IPS-15b (cell line): Measurements from ENCODE around the gene FBXO27.

Experiments
- H3K27me3 ChIP-seq: one replicate; pipeline ENCODE4 v1.6.1; 2013; ENCODE audit warnings: low read length; ENCODE audit not compliant: control insufficient read depth, insufficient read depth
- H3K36me3 ChIP-seq: one replicate; pipeline ENCODE4 v1.6.1; 2013; ENCODE audit warnings: low read length; ENCODE audit not compliant: control insufficient read depth, insufficient read depth
- H3K4me1 ChIP-seq: one replicate; pipeline ENCODE4 v1.6.1; 2013; ENCODE audit warnings: mild to moderate bottlenecking, low read length; ENCODE audit not compliant: control insufficient read depth, insufficient read depth
- H3K4me3 ChIP-seq: one replicate; pipeline ENCODE4 v1.5.1; 2013; ENCODE audit warnings: low read depth, low read length
- H3K9ac ChIP-seq: one replicate; pipeline ENCODE4 v1.6.1; 2013; ENCODE audit warnings: low read depth, mild to moderate bottlenecking, low read length
- H3K9me3 ChIP-seq: one replicate; pipeline ENCODE4 v1.6.1; 2013; ENCODE audit warnings: mild to moderate bottlenecking, low read length; ENCODE audit not compliant: control insufficient read depth, insufficient read depth

The FBXO27 gene

DNA sequence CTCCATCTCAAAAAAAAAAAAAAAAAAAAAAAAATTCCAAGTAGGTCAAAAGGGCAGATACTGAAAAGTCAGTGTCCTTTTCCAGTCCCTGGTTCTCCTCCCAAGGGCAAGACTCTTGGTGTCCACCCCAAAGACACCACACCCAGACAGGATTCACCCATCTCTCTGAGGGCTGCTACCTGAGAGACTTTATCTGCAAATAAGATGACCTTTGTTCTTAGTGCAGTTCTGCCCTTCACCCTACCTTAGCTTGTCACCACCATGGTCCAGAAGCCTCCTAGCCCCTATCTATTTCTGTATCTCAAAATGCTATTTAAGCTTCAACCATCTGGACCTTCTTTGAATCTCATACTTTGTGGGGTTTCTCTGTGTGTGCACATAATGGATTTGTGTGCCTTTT is 4.2 kb upstream of the FBXO27 start:
- Histone ChIP-seq H3K27me3 (no peaks in the 10 kb centered on the region), H3K36me3 (no peaks in the 10 kb centered on the region), H3K4me1 (no peaks in the 10 kb centered on the region), H3K4me3 (no peak overlapping the region), H3K9me3 (no peaks in the 10 kb centered on the region), H3K9ac (no peak overlapping the region)

DNA sequence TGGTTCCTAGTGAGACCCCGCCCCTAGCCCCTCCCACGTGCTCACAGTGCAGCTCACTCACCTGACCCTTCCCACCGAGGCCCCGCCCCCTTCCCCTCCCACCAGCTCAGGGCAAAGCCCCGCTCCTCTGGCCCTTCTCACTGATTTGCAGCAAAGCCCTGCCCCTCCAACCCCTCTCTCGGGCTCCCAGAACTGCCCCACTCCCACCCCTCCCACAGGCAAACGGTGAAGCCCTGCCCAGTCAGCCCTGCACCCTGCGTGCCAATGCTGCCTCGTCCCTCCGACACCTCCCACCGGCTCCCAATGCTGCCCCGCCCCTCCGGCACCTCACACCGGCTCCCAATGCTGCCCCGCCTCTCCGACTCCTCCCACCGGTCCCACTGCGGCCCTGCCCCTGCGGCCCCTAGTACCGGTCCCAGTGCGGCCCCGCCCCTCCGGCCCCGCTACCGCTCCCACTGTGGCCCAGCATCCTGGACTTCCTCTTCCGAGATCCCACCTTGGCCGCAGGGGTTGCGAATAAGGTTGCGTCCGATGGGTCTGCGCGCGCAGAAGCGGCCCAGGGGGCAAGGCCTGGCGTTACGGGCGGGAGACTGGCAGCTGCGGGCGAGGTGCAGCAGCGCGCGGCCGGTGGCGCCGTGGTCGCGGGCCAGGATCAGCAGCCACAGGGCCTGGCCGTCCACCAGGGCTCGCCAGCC is 834 bp downstream of the FBXO27 start:
- Histone ChIP-seq H3K27me3 (no peaks in the 10 kb centered on the region), H3K9me3 (no peaks in the 10 kb centered on the region), H3K4me3 (peak overlapping the region; percentile 70), H3K4me1 (peaks cover 3% of the 10 kb centered on the region), H3K36me3 (peaks cover 7% of the 10 kb centered on the region), H3K9ac (no peak overlapping the region)

DNA sequence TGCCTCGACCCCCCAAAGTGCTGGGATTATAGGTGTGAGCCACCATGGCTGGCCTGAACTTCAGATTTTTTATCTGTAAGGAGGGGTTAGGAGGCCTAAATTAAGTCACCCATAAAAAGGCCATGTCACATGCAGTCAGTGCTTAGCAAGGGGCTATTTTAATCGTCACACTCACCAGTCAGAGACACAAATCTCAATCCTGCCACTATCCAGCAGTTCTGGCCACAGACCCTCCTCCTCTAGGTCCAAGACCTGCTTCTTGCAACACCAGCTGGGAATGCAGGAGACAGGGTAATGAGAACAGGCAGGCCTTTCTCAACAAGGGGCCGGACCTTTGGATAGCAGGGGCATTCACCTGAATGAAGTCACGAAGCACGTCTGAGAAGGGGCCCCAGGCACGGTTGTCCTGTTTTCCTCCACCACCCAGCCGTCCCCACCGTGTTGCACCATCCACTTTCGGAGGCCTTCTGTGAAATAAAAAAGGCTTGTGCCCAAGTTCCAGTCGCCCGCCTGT is 1.4 kb downstream of the FBXO27 start:
- H3K9ac ChIP-seq: peak overlapping the region; percentile 19

DNA sequence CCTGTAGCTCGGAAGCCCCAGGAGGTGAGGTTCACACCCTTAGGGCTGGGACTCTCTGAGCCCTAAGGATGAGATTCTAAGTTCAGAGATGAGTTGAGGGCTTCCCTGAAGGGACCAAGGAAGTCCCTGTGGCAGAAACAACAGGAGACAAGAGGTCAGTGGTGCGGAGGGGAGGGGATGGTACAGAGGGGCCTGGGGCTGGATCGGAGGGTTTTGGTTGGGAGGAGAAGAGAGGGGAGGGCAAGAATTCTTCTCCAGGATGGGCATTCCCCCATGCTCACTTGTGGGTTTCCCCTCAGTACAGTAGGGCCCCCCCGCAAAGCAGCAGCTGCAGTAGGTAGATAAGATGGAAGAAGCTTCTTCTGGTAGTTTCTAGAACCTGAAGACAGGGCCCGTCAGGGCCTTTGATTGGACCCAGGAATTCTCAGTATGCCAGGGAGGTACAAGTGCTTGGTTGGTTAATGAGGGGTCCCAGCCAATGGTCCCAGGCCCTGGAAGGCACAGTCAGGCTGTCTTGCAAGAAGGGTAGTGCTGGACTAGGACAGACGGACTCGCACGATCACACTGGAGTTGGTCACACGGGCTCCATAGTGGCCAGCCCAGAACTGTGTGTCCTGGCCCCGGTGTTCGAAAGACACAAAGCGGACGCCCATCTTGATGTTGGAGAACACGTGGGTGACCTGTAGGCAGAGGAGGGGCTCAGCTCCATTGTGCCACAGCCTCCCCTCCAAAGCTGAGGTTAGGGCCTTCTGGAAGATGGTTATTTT is 7.3 kb downstream of the FBXO27 start:
- Histone ChIP-seq H3K4me1 (no peaks in the 10 kb centered on the region), H3K4me3 (no peak overlapping the region), H3K27me3 (no peaks in the 10 kb centered on the region), H3K36me3 (peaks cover 13% of the 10 kb centered on the region), H3K9ac (no peak overlapping the region), H3K9me3 (no peaks in the 10 kb centered on the region)

More for the DNA sequence above, 1.4 kb downstream of the FBXO27 start:
- H3K4me1 ChIP-seq: peaks cover 3% of the 10 kb centered on the region
- peaks cover 10% of the 10 kb centered on the region for H3K36me3 ChIP-seq
- H3K4me3 ChIP-seq: peak overlapping the region; percentile 70
- H3K9me3 ChIP-seq: no peaks in the 10 kb centered on the region
- no peaks in the 10 kb centered on the region for H3K27me3 ChIP-seq

DNA sequence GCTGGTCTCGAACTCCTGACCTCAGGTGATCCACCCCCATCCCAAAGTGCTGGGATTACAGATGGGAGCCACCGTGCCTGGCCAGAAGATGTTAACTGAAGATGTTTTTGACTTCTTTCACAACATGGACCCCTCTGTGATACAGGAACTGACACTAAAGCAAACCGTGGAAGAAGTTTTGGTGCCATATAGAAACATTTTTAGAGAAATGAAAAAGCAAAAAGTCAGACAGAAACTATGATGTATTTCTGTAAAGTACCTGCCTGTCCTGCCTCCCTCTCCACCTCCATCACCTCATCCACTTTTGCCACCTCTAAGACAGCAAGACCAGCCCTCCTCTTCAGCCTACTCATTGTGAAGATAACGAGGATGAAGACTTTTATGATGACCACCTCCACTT is 11.3 kb downstream of the FBXO27 start:
- Histone ChIP-seq H3K9me3 (no peaks in the 10 kb centered on the region), H3K4me3 (no peak overlapping the region), H3K4me1 (no peaks in the 10 kb centered on the region), H3K36me3 (peaks cover 4% of the 10 kb centered on the region), H3K27me3 (no peaks in the 10 kb centered on the region), H3K9ac (no peak overlapping the region)

DNA sequence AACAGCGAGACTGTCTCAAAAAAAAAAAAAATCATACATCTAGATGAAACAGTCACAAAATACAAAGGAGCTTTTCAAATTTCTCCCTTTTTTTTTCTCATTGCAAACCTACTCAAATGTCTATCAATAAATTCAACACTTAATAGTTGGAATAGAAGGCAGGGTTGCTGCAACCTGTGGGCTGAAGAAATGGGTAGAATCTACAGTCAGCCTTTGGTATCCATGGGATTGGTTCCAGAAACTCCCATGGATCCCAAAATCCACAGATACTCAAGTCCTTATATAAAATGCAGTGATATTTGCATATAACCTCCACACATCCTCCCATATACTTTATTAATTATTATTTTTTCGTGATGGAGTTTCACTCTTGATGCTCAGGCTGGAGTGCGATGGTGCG is 14.7 kb downstream of the FBXO27 start:
- H3K27me3 ChIP-seq: no peaks in the 10 kb centered on the region
- no peak overlapping the region for H3K4me3 ChIP-seq
- H3K9me3 ChIP-seq: no peaks in the 10 kb centered on the region
- no peaks in the 10 kb centered on the region for H3K36me3 ChIP-seq
- no peaks in the 10 kb centered on the region for H3K4me1 ChIP-seq
- no peak overlapping the region for H3K9ac ChIP-seq

DNA sequence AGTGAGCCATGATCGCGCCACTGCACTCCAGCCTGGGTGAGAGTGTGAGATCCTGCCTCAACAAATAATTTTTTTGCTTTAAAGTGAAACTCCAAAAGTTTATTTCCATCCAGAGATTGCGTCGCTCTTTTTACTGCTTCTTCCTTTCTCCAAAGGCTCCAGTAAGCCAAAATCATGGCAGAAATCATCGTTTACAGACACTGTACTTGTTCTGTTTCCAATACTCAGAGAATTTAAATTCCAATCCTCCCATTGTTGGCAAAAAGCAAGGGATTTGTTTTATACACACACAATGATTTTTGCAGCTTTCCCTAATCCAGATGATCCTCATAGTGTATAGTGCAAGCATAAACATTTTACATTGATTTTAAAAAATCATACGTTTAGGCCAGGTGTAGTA is 15.3 kb downstream of the FBXO27 start:
- Histone ChIP-seq H3K9ac (no peak overlapping the region), H3K27me3 (no peaks in the 10 kb centered on the region), H3K36me3 (no peaks in the 10 kb centered on the region), H3K4me3 (no peak overlapping the region), H3K4me1 (no peaks in the 10 kb centered on the region), H3K9me3 (no peaks in the 10 kb centered on the region)

DNA sequence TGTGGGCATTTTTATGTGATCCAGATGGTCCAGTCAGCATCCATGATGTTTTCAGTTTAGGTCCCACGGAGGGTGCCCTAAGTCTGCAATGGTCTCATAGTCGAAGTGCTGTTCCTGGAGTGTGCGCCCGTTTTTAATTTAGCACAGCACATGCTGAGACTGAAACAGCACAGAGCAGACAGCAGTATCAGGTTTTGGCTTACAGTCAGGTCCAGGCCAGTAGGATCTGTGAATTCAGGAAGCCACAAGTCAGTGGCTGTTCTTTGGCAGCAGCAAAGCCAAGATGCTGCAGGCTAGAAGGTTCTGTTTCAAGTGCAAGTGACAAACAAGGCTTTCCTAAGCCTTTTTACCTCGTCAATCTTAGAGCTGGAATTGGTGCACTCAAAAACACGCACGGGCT is 18.3 kb downstream of the FBXO27 start:
- no peak overlapping the region for H3K4me3 ChIP-seq
- H3K4me1 ChIP-seq: no peaks in the 10 kb centered on the region
- no peaks in the 10 kb centered on the region for H3K9me3 ChIP-seq
- H3K9ac ChIP-seq: no peak overlapping the region
- no peaks in the 10 kb centered on the region for H3K27me3 ChIP-seq
- no peaks in the 10 kb centered on the region for H3K36me3 ChIP-seq

DNA sequence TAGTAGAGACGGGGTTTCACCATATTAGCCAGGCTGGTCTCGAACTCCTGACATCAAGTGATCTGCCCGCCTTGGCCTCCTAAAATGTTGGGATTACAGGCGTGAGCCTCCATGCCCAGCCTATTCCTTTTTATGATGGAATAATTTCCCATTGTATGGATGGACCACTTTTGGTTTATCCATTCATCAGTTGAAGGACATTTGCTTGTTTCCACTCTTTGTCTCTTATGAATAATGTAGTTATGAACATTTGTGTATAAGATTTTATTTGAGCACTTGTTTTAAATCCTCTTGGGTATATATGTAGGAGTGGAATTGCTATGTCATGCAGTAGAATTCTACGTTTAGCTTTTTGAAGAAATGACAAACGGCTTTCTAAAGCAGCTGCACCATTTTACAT is 23.3 kb downstream of the FBXO27 start:
- Histone ChIP-seq H3K4me1 (no peaks in the 10 kb centered on the region), H3K9ac (no peak overlapping the region), H3K27me3 (no peaks in the 10 kb centered on the region), H3K36me3 (no peaks in the 10 kb centered on the region), H3K9me3 (no peaks in the 10 kb centered on the region), H3K4me3 (no peak overlapping the region)

DNA sequence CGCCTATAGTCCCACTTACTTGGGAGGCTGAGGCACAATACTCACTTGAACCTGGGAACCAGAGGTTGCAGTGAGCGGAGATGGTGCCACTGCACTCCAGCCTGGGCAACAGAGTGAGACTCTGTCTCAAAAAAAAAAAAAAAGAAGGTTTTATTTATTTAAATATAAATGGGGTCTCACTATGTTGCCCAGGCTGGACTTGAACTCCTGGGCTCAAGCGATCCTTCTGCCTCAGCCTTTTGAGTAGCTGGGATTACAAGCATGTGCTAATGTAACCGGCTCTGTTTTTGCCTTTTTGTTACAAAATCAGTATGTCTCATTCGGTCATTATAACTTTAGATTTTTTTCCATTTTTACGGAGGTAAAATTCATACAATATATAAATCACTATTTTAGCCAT is 24.2 kb downstream of the FBXO27 start:
- no peak overlapping the region for H3K4me3 ChIP-seq
- no peak overlapping the region for H3K9ac ChIP-seq
- no peaks in the 10 kb centered on the region for H3K4me1 ChIP-seq
- H3K9me3 ChIP-seq: no peaks in the 10 kb centered on the region
- no peaks in the 10 kb centered on the region for H3K27me3 ChIP-seq
- no peaks in the 10 kb centered on the region for H3K36me3 ChIP-seq

DNA sequence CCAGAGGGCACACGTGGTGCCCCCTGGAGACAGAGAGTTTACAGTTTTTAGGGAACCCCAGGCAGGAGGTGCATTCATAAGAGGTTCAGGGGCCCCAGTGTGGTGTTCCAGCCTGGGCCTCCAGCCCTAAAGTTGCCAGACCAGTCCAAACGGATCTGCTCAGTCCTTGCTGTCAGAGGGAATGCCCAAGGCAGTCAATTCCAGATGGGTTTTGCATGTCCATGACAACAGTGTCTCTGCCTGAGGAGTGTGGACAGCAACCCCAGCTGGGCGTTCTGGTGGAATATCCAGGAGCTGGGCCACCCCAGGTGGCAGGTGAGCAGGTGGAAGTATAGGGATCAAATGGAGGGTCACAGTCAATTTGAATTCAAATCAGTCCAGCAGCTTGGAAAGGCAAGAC is 25.3 kb downstream of the FBXO27 start:
- no peaks in the 10 kb centered on the region for H3K27me3 ChIP-seq
- H3K9ac ChIP-seq: no peak overlapping the region
- H3K36me3 ChIP-seq: no peaks in the 10 kb centered on the region
- H3K4me3 ChIP-seq: no peak overlapping the region
- no peaks in the 10 kb centered on the region for H3K4me1 ChIP-seq
- no peaks in the 10 kb centered on the region for H3K9me3 ChIP-seq

DNA sequence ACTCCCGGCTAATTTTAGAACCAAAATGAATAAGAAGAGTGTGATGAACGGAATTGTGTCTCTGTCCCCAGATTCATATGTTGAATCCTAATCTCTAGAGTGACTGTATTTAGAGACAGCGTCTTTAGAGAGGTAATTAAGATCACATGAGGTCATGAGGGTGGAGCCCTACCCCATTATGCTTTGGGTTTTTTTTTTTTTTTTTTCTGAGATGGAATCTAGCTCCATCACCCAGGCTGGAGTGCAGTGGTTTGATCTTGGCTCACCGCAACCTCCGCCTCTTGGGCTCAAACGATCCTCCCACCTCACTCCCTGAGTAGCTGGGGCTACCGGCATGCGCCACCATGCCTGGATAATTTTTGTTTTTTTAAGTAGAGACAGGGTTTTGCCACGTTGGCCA is 27.9 kb downstream of the FBXO27 start:
- no peaks in the 10 kb centered on the region for H3K27me3 ChIP-seq
- H3K9ac ChIP-seq: no peak overlapping the region
- no peaks in the 10 kb centered on the region for H3K4me1 ChIP-seq
- H3K36me3 ChIP-seq: no peaks in the 10 kb centered on the region
- H3K4me3 ChIP-seq: no peak overlapping the region
- H3K9me3 ChIP-seq: no peaks in the 10 kb centered on the region
